PC-9 (cell line): ENCODE measurements around the gene PAH.

Experiments
- CTCF ChIP-seq: fragments of 200-600 bp; sonication (generic); conservative IDR thresholded peaks from 2 replicates; pipeline ENCODE4 v1.6.1; 2017; ENCODE audit warnings: mixed run types, antibody characterized with exemption, mild to moderate bottlenecking, moderate library complexity
- EZH2 ChIP-seq: fragments of 200-600 bp; sonication (generic); IDR thresholded peaks from 2 replicates; pipeline ENCODE4 v1.8.0; 2017; ENCODE audit warnings: antibody characterized with exemption, low read depth

- TF ChIP-seq CTCF (no peak), EZH2 (no peak)
Measured at GRCh38 chr12:102963796-102964195, 46.8 kb upstream of the PAH start.
